Stimulated activated naive CD8-positive, alpha-beta T cell treated with anti-CD3 and anti-CD28 coated beads, Interleukin-15, Interleukin-2, amounts not matched to agents 100 U/mL and 50 U/mL, for 24 hours (primary cell): ENCODE results near the gene TMEM174.

ENCODE experiments used
- ATAC-seq: fragments of 150-1000 bp; cut with Tn5 transposase; one replicate; pipeline ENCODE4 v1.10.0; 2021
- DNase-seq: peaks from one replicate; pipeline ENCODE4 v3.0.0; 2021

The TMEM174 gene, protein sequence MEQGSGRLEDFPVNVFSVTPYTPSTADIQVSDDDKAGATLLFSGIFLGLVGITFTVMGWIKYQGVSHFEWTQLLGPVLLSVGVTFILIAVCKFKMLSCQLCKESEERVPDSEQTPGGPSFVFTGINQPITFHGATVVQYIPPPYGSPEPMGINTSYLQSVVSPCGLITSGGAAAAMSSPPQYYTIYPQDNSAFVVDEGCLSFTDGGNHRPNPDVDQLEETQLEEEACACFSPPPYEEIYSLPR

DNA sequence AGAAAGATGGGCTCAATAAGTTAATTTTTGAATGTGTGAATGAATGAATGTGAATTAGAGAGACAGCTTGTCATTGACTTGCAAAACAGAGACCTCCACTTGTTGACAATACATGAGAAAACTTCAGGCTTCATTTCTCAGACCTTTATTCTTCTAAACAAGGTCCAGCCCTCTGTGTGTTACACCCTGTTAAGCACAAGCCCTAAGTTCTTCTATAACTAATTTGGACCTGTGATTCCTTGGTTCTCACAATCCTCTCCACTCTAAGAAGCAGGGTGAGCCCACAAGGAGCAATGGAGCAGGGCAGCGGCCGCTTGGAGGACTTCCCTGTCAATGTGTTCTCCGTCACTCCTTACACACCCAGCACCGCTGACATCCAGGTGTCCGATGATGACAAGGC lies at the start of gene TMEM174:
Gene TMEM174, plus strand, starts transcription at position 243 of the 400 bp plus-strand sequence. Its CDS starts 51 bp downstream, at position 294.
- DNase-seq (no peak), ATAC-seq (no peak)

DNA sequence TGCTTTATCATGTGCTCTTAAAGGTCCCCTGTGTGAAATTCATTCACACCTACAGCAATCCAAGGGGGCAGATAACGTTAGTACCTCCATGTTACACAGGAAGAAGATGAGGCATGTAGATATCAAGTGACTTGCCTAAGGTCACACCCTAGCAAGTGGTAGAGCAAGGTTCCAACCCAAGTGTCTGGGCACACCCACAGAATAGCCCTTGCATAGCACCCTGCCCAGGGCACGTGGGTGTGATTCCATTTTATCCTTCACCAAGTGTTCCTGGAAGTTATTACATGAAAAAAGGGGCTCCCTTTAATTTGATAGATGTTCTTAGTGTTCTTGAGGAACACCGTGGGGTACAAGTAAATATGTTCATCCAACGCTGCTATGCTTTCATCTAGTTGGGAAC lies 47.7 kb upstream of the TMEM174 start:
- DNase-seq: no peak
- no peak for ATAC-seq

DNA sequence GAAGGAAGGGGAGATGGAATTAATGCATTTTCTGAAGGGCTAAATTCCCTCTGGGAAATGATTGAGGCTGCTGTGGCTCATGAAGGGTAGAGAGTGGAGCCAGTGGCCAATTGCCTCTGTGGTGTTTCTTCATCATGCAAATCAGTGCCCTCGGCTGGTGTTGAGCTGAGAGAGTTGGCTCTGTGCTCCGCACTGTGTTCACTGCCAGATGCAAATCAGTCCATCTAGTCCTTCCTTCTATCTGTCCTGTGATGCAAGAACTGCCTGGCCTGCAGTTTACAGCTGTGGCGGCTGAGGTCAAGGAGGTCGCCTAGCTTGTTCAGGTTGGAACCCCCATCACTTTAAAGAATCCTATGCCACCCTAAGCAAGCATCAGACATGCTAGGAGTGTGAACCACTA lies 46.6 kb upstream of the TMEM174 start:
- no peak for ATAC-seq
- no peak for DNase-seq

DNA sequence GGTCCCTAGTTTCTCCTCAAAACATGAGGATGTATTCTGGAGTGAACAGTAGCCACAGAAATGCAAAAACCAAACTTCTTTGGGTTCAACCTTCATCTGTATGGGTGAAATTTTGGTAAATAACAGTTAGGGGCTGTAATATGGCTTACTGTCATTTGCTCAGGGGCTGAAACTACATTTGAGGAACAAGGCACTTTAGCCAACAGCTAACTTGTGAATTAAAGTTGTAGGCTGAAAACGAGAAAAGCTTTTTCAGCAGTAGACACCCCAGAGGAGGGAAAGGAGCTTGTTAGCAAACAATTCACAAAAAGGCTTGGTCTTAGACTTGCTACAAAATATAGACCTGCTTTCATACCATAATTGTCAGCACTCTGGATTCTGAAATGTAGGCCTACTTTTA lies 46.0 kb upstream of the TMEM174 start:
- ATAC-seq (no peak), DNase-seq (no peak)

DNA sequence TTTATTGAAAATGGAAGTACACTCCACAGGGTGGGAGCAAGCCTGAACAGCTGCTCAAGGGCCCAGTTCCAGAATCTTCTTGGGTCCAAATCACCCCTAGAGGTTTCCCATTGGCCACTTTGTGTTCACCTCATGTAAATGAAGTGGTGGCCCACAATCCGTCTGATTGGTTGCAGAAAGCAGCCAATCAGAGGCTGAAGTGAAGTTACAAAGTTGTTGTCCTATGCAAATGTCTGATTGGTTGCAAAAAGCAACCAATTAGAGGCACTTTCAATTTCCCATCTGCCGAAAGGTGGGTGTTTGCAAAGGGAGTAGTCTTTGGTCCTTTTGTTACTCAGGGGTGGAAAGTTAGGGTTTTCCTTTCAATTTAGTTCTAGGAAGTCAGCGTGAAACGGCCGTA lies 43.9 kb upstream of the TMEM174 start:
- DNase-seq (no peak), ATAC-seq (no peak)

DNA sequence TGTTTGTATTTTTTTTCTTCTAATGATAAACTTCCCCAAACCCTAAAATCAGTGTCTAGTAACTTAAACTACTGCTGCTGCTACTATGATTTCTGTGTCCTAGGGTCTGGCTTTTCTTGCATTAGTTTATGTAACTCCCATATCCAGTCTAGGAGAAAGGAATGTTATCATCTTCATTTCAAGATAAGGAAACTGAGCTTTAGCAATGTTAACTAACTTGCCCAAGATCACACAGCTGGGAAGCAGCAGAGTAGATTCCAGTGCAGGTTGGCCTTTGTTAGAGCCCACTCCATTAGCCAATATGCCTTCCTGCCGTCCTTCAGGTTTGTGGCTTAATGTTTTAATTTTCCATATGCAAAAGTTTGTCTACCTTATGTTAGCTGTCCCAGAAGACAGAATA lies 42.2 kb upstream of the TMEM174 start:
- no peak for ATAC-seq
- DNase-seq: no peak

DNA sequence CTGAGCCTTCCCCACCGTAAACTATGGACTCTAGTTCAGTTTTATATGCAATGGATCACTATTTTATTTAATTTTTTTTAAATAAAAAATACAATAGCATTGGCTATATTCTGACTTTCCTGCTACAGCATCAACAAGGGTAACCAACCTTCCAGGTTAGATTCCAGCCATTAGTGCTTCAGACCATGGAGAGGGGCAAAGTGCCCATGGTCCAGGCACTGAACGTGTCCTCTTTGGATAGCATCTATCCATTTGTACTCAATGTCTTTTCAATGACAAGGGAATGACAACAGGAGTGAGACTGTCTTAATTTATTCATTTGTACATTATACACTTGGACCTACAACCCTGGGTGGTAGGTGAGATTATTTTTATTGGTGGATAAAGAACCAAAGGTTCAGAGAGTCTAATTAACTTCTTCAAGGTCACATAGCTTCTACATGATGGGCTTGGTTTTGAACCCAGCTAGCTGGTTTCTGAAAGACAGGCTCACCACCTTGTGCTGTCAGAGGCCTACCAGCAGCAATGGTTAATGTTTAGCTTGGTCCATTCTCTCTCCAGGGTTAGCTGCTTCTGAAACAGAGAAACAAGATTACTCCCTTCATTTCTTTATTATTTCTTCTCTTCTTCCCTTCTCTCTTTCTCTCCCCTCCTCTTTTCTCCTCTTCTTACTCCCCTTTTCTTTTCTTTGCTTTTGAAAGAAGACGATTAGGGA lies 41.1 kb upstream of the TMEM174 start:
- ATAC-seq (no peak), DNase-seq (no peak)

DNA sequence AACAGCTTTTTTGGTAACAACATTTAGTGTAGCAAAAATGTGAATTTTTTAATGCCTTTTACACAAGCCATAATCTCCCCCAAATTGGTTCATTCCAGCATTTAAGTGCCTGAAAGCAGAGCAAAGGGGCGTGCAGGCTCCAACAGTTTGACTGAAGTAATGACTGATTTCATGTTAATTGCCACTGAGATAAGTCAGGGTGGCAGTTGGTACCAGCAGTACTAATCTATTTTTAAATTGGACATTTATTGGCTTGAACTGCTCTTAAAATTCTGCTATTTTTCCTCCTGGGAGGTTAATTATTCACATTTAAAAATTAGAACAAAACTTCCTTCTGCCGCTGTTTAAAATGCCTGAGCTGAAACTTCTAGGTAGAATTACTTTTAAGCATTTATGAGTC lies 40.2 kb upstream of the TMEM174 start:
- DNase-seq (no peak), ATAC-seq (no peak)

DNA sequence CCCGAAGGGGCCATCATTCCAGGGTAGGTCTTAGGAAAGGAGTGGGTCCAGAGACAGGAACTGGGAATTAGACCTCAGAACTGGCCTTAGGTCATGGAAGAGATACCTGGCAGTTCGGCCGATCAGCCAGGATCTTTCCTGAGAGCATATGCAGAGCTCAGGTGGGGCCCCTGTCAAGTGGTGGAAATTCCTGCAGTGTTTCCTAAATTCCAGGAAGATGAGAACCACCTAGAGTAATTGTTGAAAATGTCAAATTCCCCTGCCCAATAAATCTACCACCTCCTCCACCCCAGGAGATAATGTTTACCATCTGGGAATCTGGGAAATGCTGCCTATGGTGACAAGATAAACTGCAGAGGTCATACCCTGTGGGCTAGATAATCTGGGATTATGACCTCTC lies 38.0 kb upstream of the TMEM174 start:
- DNase-seq (no peak), ATAC-seq (no peak)

DNA sequence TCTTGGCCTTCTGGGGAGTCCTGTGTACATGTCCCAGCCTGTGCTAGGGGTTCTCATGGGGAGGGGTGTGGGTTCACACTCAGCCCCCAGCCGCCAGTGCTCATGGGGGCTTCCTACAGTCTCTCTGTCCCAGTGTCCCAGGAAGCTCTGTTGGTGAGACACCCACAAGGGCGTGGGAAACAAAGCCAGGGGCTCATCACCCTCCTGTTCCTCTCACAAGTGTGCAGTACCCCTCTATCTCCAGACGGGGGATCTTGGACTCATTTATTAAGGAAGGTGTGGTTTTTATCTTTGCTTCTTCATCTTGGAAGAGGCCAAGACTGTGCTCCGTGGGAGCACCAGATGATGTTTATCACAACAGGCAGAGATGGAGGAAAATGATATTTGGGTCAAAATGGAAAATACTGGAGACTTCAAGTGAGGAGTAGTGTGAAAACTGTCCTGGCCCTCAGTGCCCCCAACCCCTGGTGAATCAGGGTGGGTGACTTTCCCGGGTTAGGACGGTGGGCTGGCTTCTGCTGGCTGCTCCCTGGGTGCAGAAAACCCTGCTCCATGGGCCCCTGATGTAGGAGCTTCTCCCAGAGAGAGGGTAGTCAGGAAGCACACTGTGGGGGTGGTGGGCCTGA lies 37.5 kb upstream of the TMEM174 start:
- DNase-seq (no peak), ATAC-seq (no peak)

DNA sequence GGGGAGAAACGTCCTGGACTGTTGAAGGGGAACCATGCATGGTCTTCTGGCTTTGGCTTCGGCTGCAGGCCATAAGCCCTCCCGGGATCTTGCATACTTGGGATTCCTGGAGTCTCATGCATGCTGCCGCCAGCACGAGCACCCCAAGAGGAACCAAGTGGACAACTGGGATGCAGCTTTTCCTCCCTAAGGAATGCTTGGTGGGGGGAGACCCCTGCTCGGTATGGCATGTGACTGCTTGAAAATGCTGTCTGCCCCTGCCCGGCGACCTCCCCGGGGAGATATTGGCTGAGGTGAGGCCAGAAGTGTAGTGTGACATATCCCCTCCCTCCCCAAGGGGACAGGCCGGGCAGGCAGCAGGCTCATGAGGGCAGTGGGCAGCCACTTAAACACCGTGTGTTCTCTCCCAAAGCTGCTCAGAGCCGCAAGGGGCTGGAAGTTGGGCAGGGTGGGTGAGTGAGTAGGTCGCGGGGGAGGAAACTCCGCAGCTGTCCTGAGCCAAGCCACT lies 36.9 kb upstream of the TMEM174 start:
- no peak for DNase-seq
- ATAC-seq: no peak

DNA sequence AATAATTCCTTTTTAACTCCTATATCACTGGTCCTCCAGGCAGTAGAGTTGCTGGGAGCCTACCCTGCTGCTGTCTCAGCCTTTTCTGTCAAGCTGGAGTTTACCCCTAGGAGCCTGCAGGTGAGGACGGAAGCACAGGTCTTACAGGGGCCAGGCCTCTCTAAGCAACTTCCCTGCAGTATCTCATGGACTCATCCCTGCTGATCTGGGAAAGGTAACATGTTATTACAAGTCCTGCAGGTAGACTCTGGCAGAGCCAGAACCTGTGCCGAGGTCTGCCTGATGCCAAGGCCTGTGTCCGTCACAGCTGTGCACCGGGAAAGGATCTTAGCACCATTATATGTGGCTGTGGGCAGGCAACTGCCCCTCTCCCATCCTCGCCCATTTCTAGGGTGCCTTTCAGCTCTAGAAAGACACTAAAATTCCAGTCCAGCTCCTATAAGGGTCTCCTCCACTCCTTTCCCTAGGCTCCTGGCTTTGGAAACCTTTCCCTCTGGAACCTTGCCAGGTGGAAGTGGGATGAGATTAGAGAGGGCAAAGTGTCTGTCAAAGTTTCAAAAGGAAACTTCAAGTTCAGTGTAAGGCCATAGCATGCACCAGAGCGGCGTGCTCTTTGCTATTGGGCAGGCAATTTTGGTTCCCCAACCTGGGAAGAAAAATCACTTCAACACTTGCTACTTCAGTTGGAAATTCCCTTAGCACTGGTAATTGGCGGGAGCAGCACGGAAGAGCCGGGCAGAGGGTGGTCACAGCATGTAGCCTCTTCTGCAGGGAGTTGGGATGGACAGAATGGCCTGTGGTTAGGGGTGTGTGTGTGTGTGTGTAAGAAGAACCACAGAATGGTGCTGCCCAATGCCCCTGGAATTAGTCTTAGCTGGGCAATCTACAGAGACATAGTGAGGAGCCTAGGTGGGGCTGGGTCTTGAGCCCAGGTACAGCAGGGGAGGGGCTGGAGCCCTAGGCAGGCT lies 35.1 kb upstream of the TMEM174 start:
- ATAC-seq: no peak
- no peak for DNase-seq

DNA sequence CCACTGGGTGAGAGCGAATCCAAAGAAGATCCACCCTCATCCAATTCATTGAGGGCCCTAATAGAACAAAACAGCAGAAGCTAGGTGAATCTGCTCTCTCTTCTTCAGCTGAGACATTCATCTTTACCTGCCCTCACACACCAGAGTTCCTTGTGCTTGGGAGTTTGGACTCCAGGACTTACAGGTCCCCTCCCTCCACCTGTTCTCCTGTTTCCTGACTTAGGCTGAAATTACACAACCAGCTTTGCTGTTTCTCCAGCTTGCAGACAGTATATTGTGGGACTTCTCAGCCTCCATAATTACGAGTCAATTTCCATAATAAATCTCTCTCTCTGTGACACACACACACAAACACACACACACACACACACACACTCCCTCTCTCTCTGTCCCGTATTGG lies 33.5 kb upstream of the TMEM174 start:
- ATAC-seq (no peak), DNase-seq (no peak)

DNA sequence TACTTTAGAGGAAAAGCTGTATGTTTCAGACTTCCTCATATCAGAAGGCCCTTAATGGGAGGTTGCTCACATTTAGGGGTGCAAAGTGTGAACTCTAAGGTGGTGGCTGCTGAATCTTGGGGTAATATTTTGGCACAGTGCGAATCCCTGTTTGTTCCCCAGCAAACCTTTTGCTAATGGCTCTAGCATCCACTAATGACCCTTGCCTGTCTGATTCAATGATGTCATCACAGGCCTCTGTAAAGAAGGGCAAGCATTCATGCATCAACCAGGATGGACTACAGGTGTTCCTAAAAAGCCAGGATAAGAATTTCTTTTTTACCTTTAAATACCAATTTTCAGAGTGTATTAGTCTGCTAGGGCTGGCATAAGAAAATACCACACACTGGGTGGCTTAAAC lies 32.2 kb upstream of the TMEM174 start:
- DNase-seq: no peak
- ATAC-seq: no peak

DNA sequence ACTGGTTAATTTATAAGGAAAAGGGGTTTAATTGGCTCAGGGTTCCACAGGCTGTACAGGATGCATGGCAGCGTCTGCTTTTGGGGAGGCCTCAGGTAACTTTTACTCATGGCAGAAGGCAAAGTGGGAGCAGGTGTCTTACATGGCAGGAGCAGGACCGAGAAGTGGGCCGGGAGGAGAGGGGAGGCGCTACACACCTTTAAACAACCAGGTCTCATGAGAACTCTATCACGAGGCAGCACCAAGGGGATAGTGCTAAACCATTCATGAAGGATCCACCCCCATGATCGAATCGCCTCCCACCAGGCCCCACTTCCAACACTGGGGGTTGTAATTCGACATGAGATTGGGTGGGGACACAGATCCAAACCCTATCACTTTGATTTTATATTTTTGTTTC lies 31.0 kb upstream of the TMEM174 start:
- no peak for DNase-seq
- no peak for ATAC-seq

DNA sequence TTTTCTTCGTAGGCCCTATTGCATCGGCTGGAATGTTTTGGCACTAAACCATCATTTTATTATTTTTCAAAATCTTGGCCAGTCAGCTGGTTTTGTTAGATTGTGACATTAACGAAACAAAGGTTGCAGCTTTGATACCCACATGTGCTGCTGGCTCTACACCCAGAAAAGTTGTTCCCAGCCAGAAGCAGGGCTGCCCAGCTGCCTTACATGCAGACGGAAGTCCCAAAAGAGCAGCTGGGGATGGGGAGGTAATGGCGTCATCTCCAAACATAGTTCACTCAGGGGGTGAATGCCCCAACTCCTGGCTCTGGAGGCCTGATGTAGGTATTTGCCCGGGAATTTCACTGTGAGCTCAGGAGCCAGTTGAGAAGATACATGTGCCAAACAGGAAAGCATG lies 29.3 kb upstream of the TMEM174 start:
- DNase-seq (no peak), ATAC-seq (no peak)

DNA sequence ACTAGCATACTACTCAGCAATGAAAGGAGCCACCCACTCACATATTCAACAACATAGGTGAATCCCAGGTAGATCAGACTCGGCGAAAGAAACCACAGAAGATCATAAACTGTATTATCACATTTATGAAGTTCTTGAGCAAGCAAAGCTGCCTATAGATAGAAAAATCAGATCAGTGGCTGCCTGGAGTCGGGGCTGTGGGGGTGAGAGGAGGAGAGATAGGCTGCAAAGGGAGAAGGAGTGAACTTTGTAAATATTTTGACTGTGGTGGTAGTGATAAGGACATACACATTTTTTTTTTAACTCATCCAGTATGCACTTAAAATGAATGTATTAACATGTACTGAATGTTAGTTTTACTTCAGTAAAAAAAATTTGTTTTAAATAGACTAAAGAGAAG lies 23.5 kb upstream of the TMEM174 start:
- DNase-seq (no peak), ATAC-seq (no peak)

DNA sequence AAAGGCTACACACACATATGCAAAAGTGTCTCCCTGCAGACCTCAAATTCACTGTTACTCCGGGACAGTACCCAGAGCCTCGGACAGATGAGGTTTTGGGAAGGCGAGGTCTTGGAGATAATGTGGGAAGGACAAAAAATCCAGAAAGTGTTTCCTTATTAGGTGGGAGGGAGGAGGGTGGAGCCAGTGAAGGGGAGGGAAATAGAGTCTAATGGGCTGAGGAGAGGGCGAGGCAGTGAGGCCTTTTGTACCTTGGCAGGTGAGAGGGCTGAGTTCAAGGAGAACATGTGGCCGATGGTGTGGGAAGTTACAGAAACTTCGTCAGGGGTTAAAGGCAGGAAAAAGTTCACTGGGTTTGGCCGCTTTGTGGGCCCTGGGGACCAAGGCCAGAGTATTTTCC lies 22.1 kb upstream of the TMEM174 start:
- ATAC-seq (no peak), DNase-seq (no peak)

DNA sequence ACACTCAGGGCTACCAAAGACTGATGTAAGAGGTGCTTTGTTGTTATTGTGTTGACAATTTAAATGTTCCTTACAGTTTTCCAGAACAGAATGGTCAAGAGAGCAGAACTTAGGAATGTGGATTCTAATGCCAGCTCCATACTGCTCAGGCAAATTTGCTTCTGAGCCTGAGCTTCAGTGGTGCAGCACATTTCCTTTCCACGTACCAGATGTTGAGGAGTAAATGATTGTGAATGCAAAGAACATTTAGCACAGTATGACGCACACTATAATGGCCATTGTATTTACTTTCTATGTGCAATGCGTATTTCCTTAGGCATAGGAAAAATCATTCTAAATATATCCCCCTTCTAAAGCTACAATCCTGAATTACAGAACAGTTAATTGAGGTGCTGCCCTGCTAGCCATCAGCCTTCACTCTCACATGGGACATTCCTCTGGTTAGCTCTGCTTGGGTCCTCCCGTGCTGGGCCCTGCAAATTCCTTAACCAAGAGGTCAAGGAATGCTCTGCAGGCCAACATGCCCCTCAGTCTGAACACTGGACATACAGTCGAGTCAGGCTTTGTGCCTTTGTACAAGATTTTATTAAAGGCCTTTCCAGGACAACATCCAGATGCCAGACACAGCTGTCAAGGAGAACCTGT lies 21.1 kb upstream of the TMEM174 start:
- ATAC-seq (no peak), DNase-seq (no peak)

DNA sequence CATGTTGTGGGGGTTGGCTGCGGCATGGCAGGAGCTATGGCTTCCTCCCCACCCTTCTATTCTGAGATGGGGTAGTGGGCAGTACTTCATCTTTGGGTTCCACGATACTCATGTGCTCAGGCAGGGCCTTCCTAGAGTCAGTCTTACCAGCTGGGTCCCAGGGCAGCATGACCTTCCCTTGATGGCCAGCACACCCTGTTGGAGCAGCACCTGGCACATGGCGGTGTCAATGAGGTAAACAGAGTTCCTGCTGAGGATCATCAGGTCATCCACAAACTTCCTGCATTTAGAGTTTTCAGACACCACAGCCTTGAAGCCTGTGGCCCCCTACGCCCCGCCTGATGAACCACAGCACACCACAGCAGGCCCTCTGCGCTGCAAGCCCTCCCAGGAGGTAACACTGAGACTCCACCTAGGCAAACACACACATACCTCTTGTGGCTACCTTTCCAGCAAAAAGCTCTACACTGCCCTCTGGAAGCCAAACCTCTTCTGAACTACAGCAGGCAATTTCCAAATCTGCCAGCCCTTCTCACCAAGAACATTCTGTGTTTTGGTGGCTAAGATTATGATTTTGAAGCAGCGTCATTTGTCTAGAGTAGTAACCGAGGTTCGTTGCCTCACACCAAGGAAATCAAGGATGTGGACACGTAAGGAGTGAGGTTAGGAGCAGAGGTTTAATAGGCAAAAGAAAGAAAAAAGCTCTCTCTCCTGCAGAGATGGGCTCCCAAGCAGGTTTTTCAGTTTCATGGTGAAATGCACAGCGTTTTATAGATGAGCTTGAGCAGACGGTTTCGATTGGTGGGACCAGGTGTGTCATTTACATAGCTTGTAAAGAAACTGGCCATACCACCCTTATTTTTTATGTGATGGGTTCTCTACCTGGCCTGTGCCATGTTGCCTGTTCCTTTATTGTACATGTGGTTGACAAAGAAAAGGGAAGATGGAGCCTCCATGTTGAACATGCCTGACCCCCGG lies 20.3 kb upstream of the TMEM174 start:
- no peak for DNase-seq
- ATAC-seq: no peak

DNA sequence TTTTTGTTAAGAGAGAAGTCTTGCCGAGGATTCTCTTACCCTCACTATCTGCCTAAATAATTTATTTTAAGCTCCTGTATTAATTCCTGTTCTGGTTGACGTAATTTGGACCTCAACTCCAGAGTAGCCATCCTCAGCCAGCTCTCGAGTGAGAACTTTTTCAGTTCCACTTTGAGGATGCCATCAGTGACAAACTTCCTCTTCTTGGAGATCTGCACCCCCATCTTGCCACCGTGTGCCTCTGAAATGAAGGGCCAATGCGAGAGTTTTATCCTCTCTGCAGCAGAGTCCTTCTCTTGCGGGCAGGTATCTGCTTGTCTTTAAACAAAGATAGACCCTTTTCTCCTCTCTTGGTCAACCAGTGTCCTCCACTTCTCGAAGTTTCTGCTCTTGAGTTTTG lies 19.5 kb upstream of the TMEM174 start:
- ATAC-seq: no peak

More for the DNA sequence above, 19.5 kb upstream of the TMEM174 start:
- DNase-seq: no peak
